Heart left ventricle (tissue), 16 donors: ENCODE measurements around the gene FZD10. TPM values are rescaled to one million over a fixed set of nuclear protein-coding genes. Genes with fewer than 3 reads are reported as not detected.
A peak's percentile ranks its signal among the peaks of the same experiment; 100 is the strongest.

Experiments
- ATAC-seq, 4 donors: fragments of 200-7000 bp; cut with Tn5 transposase; one replicate each; pipeline ENCODE4 v1.9.1; 2020 to 2022; ENCODE audit warnings: moderate library complexity in 4 of 4, mild to moderate bottlenecking in 3 of 4, moderate number of reproducible peaks in 1 of 4
- DNase-seq, 5 donors: peaks; one replicate each; pipeline ENCODE4 v3.0.0-alpha.2; 2020
- H3K27ac ChIP-seq, 12 donors: fragments of 200-600 bp; sonication (generic) in 4 of 12; one replicate each; pipeline versions ENCODE4 v1.5.0 to v1.8.0; 2016 to 2022; ENCODE audit warnings: mild to moderate bottlenecking in 2 of 12
- H3K27me3 ChIP-seq, 9 donors: fragments of 200-600 bp; sonication (generic) in 2 of 9; one replicate each; pipeline versions ENCODE4 v1.5.1 to v1.8.0; 2016 to 2022; ENCODE audit warnings: mild to moderate bottlenecking in 3 of 9
- H3K36me3 ChIP-seq, 9 donors: fragments of 200-600 bp; sonication (generic) in 2 of 9; one replicate each; pipeline versions ENCODE4 v1.5.0 to v1.8.0; 2018 to 2022; ENCODE audit warnings: mild to moderate bottlenecking in 2 of 9
- H3K4me1 ChIP-seq, 12 donors: fragments of 200-600 bp; sonication (generic) in 4 of 12; one replicate each; pipeline versions ENCODE4 v1.5.0 to v1.8.0; 2016 to 2022; ENCODE audit warnings: mild to moderate bottlenecking in 3 of 12
- H3K4me3 ChIP-seq, 12 donors: fragments of 200-600 bp; sonication (generic) in 4 of 12; one replicate each; pipeline versions ENCODE4 v1.5.0 to v1.8.0; 2017 to 2022; ENCODE audit warnings: mild to moderate bottlenecking in 9 of 12, moderate library complexity in 4 of 12
- H3K9me3 ChIP-seq, 12 donors: fragments of 200-600 bp; sonication (generic) in 4 of 12; one replicate each; pipeline versions ENCODE4 v1.5.0 to v1.8.0; 2016 to 2022; ENCODE audit warnings: mild to moderate bottlenecking in 1 of 12
- CTCF ChIP-seq, 12 donors: fragments of 200-600 bp; sonication (generic) in 4 of 12; IDR thresholded peaks; one replicate each; pipeline versions ENCODE4 v1.5.0 to v1.8.0; 2018 to 2022; ENCODE audit warnings: antibody characterized with exemption in 12 of 12, mild to moderate bottlenecking in 5 of 12
- POLR2A ChIP-seq, 2 donors: fragments of 450-650 bp; IDR thresholded peaks; one replicate each; pipeline ENCODE4 v1.6.1; 2017; ENCODE audit warnings: antibody characterized with exemption in 2 of 2, mild to moderate bottlenecking in 2 of 2, moderate library complexity in 2 of 2
- WGBS, 4 donors: extraction: QIAGEN DNeasy Blood & Tissue Kit in 2 of 4; methylation state at CpG; one replicate each; pipeline versions ENCODE4 v1.1.5 to v1.1.7; 2013 to 2018; 5-methylcytosine and 5-hydroxymethylcytosine counted together
- intact Hi-C, 10 donors: fragments of 100-400 bp; cut with DNase I; formaldehyde crosslinking; loops; one replicate each; pipeline versions ENCODE4 v1.11.1 to v1.14.2; 2022
- polyA plus RNA-seq, 2 donors: library from polyadenylated mRNA; stranded (reverse); fragments of 200-250 nt; gene quantifications; one replicate each; pipeline ENCODE4 v1.2.3, GENCODE V29; 2013
- total RNA-seq, 9 donors: library from RNA; depleted of rRNA in 2 of 9; stranded (reverse); fragments of >200 nt in 2 of 9; fragmentation: NEBNext Ultra II Directional in 3 of 9; extraction: Animal tissue kit (Norgen Biotek cat#: 25700) in 3 of 9; gene quantifications; one replicate each; pipeline versions ENCODE4 v1.1.0 to v1.2.4, GENCODE V29; 2016 to 2023
- donor health status: ischemic (EF 13 %, LVEDD 7.1; RV severe dilation, severe dysfunction).
- donor health status: healthy with polysubstance abuse.
- donor health status: DM: no; HTN: yes; CAD: no.
- donor health status: DM: no; HTN: no; CAD: no.
- donor health status: ischemic (EF 25% LVEDD 6.9; RV normal size, moderate dysfunction).
- donor health status: ischemic (EF 25% LVEDD 5.7; RV mildly dilated, moderate dysfunction).
- donor health status: healthy.
- donor health status: DM: yes; HTN: yes; CAD: no.
- donor health status: ischemic (EF 35%, LVEDD 5.7; RV mildly dilated, moderate dysfunction).
- donor health status: nonischemic (EF 11% LVEDD 7.7; RV severe dilation, severe dysfunction).
- donor health status: DM: yes; HTN: yes; CAD: no.
- donor health status: PGD.
- donor health status: ischemic (EF 29% LVEDD 5.4; RV normal size, mild dysfunction).
- donor health status: nonischemic (EF 23%, LVEDD 6.1; RV moderate dilation, normal function).

The FZD10 gene
- total and polyA plus RNA-seq, 11 donors = 0.06 to 0.23 (median 0.10) TPM; not detected in 3

- 18 to 24% (median 22%) methylated on average over 18 of the region's 18 CpGs for WGBS, 4 donors
- peaks cover 0 to 37% (median 9%) of the 10 kb centered on the region in 12 donors for H3K4me1 ChIP-seq
- ATAC-seq = no peak
- no peaks in the 10 kb centered on the region for H3K9me3 ChIP-seq
- H3K4me3 ChIP-seq = peak overlapping the region in 1 of 12 donors; percentile 0
- TF ChIP-seq CTCF (IDR thresholded peaks at IDR 0.05) (no peak), POLR2A (IDR thresholded peaks at IDR 0.05) (no peak)
- H3K27ac ChIP-seq = no peak overlapping the region
- peaks cover 40 to 86% (median 70%) of the 10 kb centered on the region in 9 donors for H3K27me3 ChIP-seq
- H3K36me3 ChIP-seq = no peaks in the 10 kb centered on the region
- intact Hi-C loops = no loop called here
- DNase-seq = no peak
Measured at GRCh38 chr12:130164216-130164542, 1.9 kb downstream of the FZD10 start.

GRCh38 chr12:130164936-130165335, 2.7 kb downstream of the FZD10 start:
- ATAC-seq (no peak), DNase-seq (no peak)
- H3K27me3 ChIP-seq = peaks cover 33 to 86% (median 68%) of the 10 kb centered on the region in 9 donors
- TF ChIP-seq CTCF (IDR thresholded peaks at IDR 0.05) (no peak), POLR2A (IDR thresholded peaks at IDR 0.05) (no peak)
- H3K4me3 ChIP-seq = no peak overlapping the region
- intact Hi-C loops = no loop called here
- WGBS, 4 donors = 17 to 30% (median 27%) methylated on average over 5 of the region's 5 CpGs
- no peak overlapping the region for H3K27ac ChIP-seq
- peaks cover 0 to 37% (median 9%) of the 10 kb centered on the region in 12 donors for H3K4me1 ChIP-seq
- H3K36me3 ChIP-seq = no peaks in the 10 kb centered on the region
- no peaks in the 10 kb centered on the region for H3K9me3 ChIP-seq

- H3K27me3 ChIP-seq = peaks cover 22 to 86% (median 55%) of the 10 kb centered on the region in 9 donors
- no peak for DNase-seq
- H3K36me3 ChIP-seq = no peaks in the 10 kb centered on the region
- 42 to 64% (median 50%) methylated on average over 2 of the region's 2 CpGs for WGBS, 4 donors
- H3K4me3 ChIP-seq = no peak overlapping the region
- no peaks in the 10 kb centered on the region for H3K9me3 ChIP-seq
- H3K4me1 ChIP-seq = peaks cover 0 to 27% (median 5%) of the 10 kb centered on the region in 12 donors
- no peak for ATAC-seq
- TF ChIP-seq POLR2A (IDR thresholded peaks at IDR 0.05) = no peak
- TF ChIP-seq CTCF (IDR thresholded peaks at IDR 0.05) = no peak
- H3K27ac ChIP-seq = no peak overlapping the region
- intact Hi-C loops = no loop called here
Measured at GRCh38 chr12:130166306-130166705, 4.0 kb downstream of the FZD10 start.

GRCh38 chr12:130167537-130167936, 5.3 kb downstream of the FZD10 start:
- ATAC-seq = no peak
- WGBS, 4 donors = 60 to 74% (median 68%) methylated on average over 1 of the region's 1 CpG
- Histone ChIP-seq H3K4me3 (no peak overlapping the region), H3K27me3 (peaks cover 13 to 86% (median 42%) of the 10 kb centered on the region in 9 donors), H3K27ac (no peak overlapping the region), H3K4me1 (peaks cover 0 to 15% (median 0%) of the 10 kb centered on the region in 12 donors), H3K36me3 (no peaks in the 10 kb centered on the region), H3K9me3 (peaks cover 0 to 6% (median 0%) of the 10 kb centered on the region in 12 donors)
- intact Hi-C loops = no loop called here
- no peak for DNase-seq
- no peak for TF ChIP-seq CTCF (IDR thresholded peaks at IDR 0.05)
- no peak for TF ChIP-seq POLR2A (IDR thresholded peaks at IDR 0.05)
